ENCODE measurements around the gene CTBP2.

The CTBP2 gene

DNA sequence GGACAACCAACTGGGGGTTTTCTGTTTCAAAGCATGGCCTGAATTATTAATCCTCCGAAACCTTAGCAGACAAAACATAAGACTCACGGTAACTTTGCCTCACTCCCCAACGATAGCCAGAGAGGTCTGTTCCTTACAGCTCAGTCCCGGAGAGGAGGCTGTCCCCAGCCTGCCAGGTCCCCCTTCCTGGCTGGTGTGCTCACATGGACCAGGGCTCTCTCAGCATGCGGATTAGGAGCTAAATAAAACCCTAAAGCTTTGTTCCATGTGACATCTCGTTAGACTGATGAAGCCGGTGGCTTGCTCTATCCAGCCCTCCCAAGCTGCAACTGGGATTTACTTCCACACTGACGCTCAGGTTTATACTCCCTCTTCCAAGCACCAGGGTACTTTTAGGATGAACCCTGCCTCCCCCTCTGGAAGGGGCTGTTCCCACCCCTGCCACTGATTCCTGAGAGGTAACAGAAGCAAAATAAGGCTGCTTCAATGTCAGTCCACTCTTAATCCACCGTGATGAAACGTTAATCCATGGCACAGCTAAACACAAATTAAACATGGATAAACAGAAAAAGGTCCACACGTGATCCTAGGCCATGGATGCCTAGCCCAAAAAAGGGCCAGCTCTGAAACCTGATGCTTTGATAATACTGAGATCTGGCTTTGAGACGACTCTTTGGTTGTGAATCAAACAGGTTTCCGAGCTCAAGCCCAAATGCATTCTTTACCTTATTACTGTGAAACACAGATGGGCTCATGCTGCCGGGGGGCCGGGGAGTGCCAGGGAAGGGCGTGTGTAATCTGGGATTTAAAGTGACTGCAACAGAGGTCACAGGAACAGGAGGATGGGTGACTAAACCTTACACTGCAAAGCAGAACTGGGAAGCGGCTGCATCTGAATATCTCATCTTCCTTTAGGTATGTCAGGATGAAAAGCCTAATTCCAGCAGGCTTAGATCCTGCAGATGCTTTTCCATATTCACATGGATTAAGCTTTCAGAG, 132.2 kb downstream of the CTBP2 start:
- no peak for TF ChIP-seq CTCF (IDR thresholded peaks at IDR 0.05; ENCODE audit: low read depth, low read length)
- H3K27ac ChIP-seq: peak overlapping the region; percentile 94
- H3K36me3 ChIP-seq: peaks cover 27% of the 10 kb centered on the region
- H3K9me3 ChIP-seq (ENCODE audit: severe bottlenecking): no peaks in the 10 kb centered on the region
- DNase-seq: peak; percentile 90
- no peaks in the 10 kb centered on the region for H3K27me3 ChIP-seq (ENCODE audit: insufficient read depth, low read depth, severe bottlenecking)
- peak overlapping the region; percentile 32 for H3K4me3 ChIP-seq (ENCODE audit: low read depth, low read length)

GRCh38 chr10:125026974-125027735, 133.2 kb downstream of the CTBP2 start:
- no peaks in the 10 kb centered on the region for H3K27me3 ChIP-seq (ENCODE audit: insufficient read depth, low read depth, severe bottlenecking)
- peak overlapping the region; percentile 32 for H3K4me3 ChIP-seq (ENCODE audit: low read depth, low read length)
- no peaks in the 10 kb centered on the region for H3K9me3 ChIP-seq (ENCODE audit: severe bottlenecking)
- peaks cover 22% of the 10 kb centered on the region for H3K36me3 ChIP-seq
- TF ChIP-seq CTCF (IDR thresholded peaks at IDR 0.05; ENCODE audit: low read depth, low read length): no peak
- H3K27ac ChIP-seq: peak overlapping the region; percentile 94
- DNase-seq: no peak

GRCh38 chr10:125026036-125026931, 134.1 kb downstream of the CTBP2 start:
- no peak for TF ChIP-seq CTCF (IDR thresholded peaks at IDR 0.05; ENCODE audit: low read depth, low read length)
- Histone ChIP-seq H3K27ac (peak overlapping the region; percentile 94), H3K4me3 (ENCODE audit: low read depth, low read length) (no peak overlapping the region), H3K9me3 (ENCODE audit: severe bottlenecking) (no peaks in the 10 kb centered on the region), H3K36me3 (peaks cover 25% of the 10 kb centered on the region), H3K27me3 (ENCODE audit: insufficient read depth, low read depth, severe bottlenecking) (no peaks in the 10 kb centered on the region)
- DNase-seq: no peak

DNA sequence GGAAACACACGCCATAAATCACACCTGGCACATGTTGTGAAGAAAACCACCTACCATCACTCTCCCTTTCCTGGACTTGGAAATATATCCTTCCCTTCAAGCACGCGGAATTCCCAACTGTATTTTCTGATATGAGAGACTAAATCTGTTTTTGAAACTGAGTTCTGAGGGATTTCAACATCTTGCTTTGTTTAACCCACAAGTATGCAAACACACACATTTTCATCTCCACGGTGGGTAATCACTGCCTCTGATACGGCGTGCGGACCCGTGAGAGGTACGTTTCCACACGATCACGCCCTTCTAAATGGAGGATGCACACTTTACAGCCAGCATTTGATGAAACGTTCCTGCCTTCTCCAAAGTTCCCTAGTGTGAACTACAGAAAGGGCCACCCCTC, 135.0 kb downstream of the CTBP2 start:
- H3K36me3 ChIP-seq: peaks cover 31% of the 10 kb centered on the region
- no peak for TF ChIP-seq CTCF (IDR thresholded peaks at IDR 0.05; ENCODE audit: low read depth, low read length)
- no peaks in the 10 kb centered on the region for H3K27me3 ChIP-seq (ENCODE audit: insufficient read depth, low read depth, severe bottlenecking)
- peak overlapping the region; percentile 94 for H3K27ac ChIP-seq
- H3K9me3 ChIP-seq (ENCODE audit: severe bottlenecking): no peaks in the 10 kb centered on the region
- H3K4me3 ChIP-seq (ENCODE audit: low read depth, low read length): no peak overlapping the region
- DNase-seq: no peak

DNA sequence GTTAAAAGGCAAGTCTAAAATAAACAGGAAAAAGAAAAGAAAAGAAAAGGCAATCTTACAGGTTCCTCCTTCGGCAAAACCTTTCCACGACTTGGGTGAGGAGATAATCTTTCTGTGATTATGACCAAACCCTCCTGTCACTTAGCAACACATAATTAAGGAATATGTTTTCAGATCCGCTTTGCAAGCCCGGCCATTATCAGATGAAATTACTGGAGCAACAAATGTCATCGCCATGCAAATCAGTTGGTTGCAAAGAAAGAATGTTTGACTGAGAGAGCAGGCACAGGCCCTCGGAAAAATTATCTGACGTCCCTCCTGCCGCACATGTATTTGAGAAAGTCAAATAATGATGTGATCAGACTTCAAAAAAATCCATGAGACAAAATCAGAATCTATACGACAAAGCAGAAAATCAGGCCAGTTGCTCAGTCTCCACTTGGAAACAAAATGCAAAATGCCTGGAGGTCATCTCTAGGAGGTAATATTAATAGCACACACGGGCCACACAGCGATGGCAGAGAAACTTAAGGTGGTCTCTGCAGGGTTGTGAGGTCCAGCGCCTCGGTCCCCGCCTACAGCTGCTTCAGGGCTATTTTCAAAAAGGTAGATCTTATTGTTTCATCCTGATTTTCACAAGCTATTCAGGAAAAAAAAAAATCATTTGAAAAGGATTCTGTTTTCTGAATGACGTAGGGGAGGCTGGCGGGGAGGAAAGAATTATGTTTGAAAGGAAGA, 135.7 kb downstream of the CTBP2 start:
- H3K36me3 ChIP-seq: peaks cover 35% of the 10 kb centered on the region
- DNase-seq: no peak
- no peaks in the 10 kb centered on the region for H3K27me3 ChIP-seq (ENCODE audit: insufficient read depth, low read depth, severe bottlenecking)
- peak overlapping the region; percentile 39 for H3K4me3 ChIP-seq (ENCODE audit: low read depth, low read length)
- no peak for TF ChIP-seq CTCF (IDR thresholded peaks at IDR 0.05; ENCODE audit: low read depth, low read length)
- H3K9me3 ChIP-seq (ENCODE audit: severe bottlenecking): peaks cover 4% of the 10 kb centered on the region
- peak overlapping the region; percentile 94 for H3K27ac ChIP-seq

All from WERI-Rb-1 (cell line).